HG03460 (cell line): ENCODE measurements around the gene YBX2.
"Not testable (repeated sequence)": the region's sequence is repeated elsewhere in the genome, so short reads cannot be mapped to it uniquely, and the experiment has no call there.

ENCODE experiments used
- ATAC-seq: cut with Tn5 transposase; IDR thresholded peaks from one replicate; pipeline ENCODE4 v1.9.1; 2021; ENCODE audit not compliant: unreplicated experiment

YBX2 gene

DNA sequence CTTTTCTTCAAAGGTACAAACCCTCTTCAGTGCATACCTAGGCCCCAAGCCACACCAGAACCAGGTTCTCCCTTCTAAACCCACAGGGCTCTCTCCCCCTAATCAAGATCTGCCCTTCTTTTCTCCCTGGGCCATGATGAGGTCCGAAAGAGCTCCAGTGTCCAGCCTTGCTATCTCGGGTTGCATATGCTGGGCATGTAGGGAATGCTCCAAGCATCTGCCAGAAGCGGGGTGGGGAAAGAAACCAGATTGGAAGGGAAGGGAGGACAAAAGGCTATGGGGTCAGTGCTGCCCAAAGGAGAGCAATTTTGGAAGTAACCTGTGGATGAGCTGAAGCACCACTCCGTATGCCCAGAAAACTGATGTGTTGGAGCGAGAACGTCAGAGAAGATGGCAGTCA lies 45.2 kb downstream of the YBX2 start:
- ATAC-seq, result no peak

- ATAC-seq, result no peak
Observed at GRCh38 chr17:7248796-7249195, 45.6 kb downstream of the YBX2 start.

GRCh38 chr17:7246779-7247178 lies 47.7 kb downstream of the YBX2 start:
- no peak for ATAC-seq

DNA sequence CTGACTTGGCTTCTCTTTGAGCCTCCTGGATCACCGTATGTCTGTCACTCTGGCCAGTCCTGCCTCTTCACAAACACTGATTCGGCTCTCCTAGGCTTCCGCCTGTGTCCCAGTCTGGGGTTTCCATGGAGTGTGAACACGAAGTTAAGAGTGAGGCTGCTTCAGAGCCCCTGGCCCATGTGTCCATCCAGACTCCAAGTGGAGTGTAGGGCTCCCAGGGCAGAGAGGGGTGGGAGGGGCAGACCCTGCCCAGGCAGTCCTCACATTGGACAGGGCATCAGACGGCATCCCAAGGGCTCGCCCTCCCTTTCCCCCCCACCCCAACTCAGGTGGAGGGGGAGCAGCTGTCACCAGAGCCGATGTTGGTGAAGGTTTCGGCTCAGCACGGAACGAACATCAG lies 50.6 kb downstream of the YBX2 start:
- not testable (repeated sequence) for ATAC-seq

- no peak for ATAC-seq
Observed at GRCh38 chr17:7243453-7243729, 51.0 kb downstream of the YBX2 start.

- peak; percentile 44 for ATAC-seq
Observed at GRCh38 chr17:7242717-7243452, 51.6 kb downstream of the YBX2 start.

DNA sequence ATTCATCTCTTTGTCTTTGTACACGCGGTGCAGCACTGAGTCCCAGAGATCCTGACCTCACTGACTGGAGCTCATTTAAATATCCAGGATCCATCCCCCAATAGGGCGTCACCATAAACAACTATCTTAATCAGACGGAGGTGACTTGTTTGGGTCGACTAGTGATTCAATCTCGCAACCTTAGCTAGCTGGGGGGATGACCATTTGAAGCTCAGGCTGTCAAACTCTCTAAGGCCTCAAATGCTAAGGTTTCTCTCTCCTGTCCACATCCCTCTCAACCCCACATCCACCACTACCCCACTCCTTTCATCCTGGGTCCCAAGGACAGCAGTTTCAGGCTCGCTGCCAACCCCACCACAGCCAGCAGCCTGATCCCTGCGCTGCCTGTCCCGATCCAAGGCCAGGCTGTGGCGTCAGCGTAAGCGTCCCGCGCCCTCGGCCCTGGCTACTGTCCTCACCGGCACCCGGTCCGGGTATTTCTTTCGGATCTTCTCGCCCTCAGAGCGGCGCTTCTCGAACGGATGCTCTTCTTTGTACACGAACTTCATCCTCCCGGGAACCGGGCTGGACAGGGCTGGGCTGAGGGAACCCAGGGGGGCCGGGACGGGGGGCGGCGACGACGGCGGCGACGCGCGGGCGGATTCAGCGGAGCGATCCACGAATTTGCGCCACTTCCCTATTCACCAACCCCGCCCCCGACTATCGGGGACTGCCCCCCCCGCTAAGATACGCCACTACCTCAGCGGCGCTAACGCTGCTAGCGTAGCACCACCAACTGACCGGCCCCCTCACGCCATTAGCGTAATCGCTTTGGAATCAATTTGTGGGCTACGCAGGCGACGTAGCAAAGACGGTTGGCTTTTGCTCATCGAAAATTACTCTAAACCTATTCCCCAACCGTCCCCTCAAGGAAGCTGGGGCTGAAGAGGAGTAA lies 52.4 kb downstream of the YBX2 start, which contains the start of gene GABARAP:
Gene GABARAP, minus strand, starts transcription at position 667 of the 934 bp plus-strand sequence. Its CDS starts 119 bp downstream, at position 548.
- peak; percentile 29 for ATAC-seq

GRCh38 chr17:7241090-7241733 lies 53.2 kb downstream of the YBX2 start:
- no peak for ATAC-seq

- ATAC-seq, result no peak
Observed at GRCh38 chr17:7240375-7240774, 54.1 kb downstream of the YBX2 start.

GRCh38 chr17:7239091-7240027 lies 55.1 kb downstream of the YBX2 start, which contains the start of gene PHF23:
Gene PHF23 (minus strand): TSS chr17:7239457. CDS start chr17:7239279, 178 bp downstream.
- peak; percentile 36 for ATAC-seq

- ATAC-seq, result no peak
Observed at GRCh38 chr17:7238420-7239090, 55.9 kb downstream of the YBX2 start.
